Measurements from ENCODE around the gene KCNJ1.

Gene KCNJ1

DNA sequence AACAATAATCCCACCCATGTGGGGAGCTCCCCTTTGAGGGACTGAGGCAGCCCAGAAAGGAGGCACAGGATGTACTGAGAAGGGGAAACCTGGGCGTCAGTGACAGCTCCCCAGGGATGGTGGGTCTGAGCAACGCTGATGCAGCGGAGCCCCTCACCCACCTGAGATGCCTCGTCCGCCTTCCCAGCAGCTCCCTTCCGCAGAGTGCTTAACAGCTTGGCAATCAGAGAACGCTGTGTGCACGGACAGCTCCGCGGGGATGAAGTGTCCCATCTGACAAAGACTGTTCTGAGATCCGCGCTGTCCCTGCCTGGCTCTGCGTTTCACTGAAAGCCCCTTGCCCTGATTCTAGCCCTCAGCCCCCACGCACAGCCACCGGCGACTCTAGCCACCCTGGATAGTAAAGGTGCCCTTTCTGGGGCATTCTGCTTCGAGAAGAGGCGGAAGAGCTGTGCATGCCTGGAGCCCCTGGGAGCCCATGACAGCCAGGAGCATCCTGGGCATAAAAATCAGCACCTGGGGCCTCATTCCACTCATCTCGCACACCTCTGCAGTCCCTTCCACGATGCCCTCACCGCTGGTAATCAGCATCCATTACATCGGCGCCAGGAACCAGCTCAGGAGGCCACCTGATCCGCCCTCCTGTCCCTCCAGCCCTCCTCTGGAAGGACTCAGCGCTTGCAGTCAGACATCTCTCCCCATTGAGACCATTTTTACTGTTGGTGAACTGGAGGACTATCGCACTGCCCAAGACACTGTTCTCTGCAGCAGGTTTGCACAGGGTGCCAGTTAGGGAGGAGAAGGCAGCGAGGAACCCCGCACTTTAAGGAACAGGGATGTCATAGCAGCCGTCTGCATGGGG, 34.8 kb upstream of the KCNJ1 start:
- no peak for DNase-seq

DNA sequence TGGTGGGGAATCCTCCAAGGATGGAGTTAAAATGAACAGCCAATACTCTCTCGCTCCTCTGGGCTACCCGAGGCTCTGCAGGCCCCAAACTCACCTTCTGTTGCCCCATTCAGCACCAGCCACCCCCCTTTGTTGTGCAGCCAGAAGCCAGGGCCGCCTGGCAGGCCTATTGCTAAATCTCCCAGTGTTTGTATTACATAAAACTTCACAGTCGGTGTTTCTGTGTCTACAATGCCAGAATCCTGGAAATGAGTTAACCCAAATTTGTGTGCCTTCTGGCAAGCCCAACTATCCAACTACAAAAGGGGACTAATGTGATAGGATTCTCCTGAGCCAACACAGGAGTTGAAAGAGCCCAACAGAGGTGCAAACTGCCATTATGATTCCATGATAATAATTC, 33.4 kb upstream of the KCNJ1 start:
- no peak for DNase-seq

DNA sequence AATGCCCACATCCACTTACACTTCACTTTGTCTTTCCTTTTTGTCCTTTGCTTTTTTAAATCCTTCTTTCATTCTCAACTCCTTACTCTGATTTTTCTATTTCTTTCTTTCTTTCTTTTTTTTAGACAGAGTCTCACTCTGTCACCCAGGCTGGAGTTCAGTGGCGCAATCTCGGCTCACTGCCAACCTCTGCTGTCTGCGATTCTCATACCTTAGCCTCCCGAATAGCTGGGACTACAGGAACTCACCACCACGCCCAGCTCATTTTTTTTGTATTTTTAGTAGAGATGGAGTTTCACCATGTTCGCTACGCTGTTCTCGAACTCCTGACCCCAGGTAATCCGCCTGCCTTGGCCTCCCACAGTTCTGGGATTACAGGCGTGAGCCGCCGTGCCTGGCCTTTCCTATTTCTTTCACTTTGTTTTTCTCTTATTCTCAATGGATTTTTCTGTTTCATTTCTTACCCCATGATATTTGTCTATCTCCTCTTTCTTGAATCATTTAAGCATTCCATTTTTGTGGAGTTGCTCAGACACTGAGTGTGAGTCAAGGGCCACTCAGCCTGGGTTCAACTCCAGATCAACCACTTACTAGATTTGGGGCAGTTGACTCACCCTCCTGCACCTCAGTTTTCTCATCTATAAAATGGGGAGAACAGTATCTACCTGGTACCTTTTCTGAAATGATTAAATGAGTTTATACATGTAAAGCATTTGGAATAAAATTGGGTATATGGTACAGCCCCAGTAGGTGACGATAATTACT, 31.7 kb upstream of the KCNJ1 start:
- DNase-seq, result no peak

DNA sequence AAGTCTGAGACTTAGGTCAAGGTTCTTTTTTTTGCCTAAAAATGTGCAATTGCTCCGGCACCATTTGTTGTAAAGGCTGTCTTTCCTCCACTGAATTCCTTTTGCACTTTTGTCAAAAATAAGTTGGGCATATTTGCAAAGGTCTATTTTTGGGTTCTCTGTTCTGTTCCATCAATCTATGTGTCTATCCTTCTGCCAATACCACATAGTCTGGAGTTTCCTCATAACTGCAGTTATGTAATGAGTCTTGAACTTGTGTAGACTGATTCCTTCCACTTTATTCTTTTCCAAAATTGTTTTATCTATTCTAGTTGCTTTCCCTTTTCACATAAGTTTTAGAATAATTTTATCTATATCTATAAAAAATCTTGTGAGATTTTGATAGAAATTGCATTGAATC, 30.7 kb upstream of the KCNJ1 start:
- no peak for DNase-seq

DNA sequence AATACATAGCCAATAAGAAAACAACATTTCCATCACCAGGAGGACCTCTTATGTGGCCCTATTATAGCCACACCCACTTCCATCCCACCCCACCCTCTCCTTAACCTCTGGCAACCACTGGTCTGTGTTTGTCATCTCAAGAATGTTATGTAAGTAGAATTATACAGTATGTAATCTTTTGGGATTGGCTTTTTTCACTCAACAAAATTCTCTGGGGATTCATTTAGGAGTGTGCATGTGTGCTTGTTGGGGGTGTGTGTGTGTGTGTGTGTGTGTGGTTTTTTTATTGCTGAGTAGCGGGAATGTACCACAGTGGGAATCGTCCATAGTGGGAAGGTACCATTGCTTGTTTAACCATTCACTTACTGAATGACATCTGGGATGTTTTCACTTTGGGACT, 29.3 kb upstream of the KCNJ1 start:
- no peak for DNase-seq

DNA sequence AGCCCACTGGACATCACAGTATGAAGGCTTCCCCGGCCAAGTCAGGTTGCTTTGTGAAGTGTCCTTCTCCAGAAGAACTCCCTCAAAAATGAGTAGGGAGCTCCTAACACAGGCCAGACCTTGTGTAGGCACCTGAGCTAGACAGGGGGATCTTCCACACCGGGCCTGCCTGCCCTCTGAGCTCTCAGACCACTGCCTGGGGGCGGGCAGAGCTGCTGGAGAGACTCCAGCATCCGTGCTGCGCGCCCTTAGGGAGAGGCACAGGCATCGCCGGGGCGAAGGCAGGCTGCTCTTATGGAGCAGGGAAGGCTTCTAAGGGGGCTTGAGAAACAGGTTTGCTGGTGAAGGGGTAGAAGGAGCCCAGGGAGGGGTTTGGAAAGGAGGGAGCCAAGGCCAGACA, 28.4 kb upstream of the KCNJ1 start:
- DNase-seq, result no peak

DNA sequence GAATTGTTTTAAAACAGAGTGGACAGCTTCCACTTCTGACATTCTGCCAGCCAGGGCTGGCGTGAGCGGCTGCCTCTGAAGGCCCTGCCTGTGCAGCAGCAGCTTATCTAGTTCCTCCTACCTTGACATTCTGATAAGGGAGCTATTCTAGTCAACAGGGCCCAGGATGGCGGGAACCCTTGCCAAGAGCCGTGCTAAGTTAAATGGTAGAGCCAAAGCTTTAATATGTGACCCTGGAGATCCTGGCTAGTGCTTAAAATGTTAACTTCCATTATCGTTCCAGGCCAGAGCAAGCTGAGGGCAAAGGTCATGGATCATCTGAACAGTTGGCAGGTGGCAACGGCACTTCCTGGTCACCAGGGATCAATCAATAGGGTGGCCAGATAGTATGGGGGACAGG, 27.6 kb upstream of the KCNJ1 start:
- DNase-seq, result no peak

DNA sequence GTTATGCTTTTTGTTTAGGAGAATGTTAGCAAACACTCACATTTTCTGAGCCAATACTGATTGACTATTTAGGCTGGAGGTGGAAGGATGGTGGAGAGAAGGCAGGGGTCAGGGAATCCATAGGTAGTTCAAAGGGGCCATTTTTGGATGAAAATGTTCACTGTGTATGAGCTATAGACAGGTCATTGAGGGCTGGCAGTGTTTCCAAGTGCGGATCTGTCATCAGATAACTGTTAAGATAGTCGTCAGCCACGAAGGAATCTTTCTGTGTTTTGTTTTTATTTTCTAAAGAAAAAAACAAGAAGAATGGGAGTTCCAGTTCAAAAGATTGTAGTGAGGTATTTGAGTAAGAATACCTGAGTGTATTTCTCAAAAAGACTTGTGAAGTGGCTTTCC, 27.2 kb upstream of the KCNJ1 start:
- no peak for DNase-seq

DNA sequence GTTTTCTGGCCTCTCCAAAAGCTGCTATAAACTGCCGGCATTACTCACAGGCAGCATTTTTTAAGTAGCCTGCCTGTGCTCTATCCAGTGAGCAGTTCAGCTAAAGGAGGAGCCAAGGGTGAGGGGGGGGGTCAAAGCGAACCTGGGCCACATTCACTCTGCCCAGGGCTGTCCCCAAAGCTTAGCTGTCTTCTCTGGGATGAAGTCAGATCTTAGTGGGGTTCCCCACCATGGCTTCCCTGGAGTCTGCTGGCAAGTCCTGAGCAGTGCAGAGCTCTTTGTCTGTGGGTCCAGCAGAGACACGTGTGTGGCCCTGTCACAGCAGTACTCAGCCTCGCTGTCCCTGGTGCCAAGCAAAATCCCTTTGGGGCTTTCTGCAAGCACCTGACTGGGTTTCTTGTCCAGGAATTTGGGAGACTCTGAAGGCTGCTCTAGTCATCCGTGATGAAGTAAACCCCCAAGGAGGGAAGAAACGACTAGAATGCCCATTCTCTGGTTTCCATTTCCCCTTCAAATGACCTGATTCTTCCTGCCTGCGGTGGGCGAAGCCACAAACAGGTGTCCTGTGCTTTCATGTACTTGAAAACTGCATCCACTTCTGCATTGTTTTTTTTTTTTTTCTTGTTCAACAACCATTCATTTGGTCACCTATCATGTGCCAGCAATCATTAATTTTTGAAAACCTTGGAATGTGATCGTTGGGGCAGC, 26.6 kb upstream of the KCNJ1 start:
- no peak for DNase-seq

DNA sequence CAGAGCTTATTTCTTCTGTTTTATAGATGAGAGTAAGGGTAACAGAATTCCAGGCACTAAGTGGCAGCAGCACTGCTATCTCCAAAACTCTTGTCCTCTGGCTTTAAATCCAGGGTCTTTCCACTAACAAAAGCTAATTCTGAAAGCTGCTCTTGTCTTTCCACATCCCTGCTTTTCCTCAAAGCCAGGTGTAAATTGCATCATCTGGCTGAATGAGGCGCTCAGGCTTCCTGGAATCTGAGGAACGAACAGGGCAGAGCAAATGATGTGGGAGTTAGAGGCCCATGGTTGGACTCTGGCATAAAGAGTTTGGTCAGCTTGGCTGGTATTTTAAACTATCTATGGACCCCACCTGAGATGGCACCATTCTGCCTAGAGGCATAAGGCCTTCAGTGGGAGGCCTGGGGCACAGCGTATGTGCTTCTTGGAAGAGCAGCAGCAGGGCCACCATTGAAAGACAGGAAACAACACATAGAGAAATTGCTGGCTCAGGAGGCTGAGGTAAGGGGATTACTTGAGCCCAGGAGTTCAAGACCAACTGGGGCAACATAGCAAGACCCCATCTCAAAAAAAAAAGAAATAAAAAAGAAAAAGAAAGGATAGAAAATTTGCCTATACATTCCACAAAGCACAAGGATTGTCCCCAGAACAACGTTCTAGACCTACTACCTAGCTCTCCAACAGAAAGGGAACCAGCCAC, 25.9 kb upstream of the KCNJ1 start:
- no peak for DNase-seq

DNA sequence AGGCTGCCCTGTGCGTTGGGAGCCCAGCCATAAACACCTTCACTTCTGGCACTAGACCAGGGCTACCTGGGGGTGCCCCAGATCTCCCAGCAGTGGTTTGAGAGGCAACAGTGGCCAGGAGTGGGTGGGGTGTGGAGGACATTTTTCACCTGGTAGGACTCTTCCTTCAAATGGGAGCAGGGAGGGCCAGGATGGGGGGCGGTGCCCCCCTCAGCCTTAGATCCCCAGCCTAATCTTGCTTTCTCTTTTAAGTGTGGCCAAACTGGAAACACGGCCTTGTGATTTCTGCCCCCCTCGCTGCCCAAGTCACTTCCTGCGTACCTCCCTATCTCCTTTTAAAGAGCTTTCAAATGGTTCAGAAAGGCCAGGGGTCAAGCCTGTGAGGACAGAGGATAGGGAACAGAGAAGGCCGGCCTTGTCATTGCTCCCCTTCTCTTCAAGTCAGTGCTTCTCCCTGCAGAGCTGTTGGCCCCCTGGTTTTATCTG, 24.9 kb upstream of the KCNJ1 start:
- DNase-seq, result no peak

DNA sequence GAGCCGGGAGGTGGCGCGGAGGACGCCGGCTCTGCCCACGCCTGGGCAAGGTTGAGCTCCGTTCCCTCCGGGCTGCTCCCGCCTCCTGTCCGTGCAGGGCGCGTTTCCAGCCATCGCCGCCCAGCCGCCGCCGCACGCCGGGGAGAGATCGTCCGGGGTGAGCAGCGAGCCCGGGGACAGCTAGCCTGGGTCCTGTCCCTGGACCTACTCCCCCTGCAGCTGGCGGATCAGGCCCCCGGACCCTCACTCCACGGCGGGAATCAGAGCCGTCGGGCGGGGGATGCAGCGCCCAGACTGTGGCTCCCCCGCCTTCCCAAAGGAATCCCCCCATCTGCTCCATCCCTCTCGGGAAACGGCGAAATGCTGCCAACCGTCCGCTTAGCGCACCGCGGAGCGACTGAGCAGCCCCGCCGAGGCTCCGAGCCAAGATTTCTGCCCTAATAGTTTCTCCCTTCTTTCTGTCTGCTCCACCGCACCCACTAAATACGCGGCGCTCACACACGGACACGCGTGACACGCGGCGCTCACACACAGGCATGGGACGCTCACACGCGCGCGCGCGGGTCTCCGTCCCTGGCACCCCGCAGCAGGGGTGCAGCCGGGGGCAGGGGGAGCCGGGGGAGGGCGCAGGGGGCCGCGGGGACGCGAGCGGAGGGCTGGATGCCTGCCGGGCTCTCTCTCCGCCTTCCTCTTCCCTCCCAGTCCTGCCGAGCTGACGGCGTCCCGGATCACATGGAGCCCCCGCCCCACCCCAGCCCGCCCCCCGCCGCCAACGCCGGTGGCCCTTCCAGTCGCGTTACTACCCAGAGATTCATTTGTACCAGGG, 23.7 kb upstream of the KCNJ1 start, which contains the start of gene KCNJ5:
KCNJ5 (plus strand) TSS at position 814 of the 826 bp plus-strand sequence. CDS start 19,918 bp downstream, outside the sequence.
- peak; percentile 12 for DNase-seq

DNA sequence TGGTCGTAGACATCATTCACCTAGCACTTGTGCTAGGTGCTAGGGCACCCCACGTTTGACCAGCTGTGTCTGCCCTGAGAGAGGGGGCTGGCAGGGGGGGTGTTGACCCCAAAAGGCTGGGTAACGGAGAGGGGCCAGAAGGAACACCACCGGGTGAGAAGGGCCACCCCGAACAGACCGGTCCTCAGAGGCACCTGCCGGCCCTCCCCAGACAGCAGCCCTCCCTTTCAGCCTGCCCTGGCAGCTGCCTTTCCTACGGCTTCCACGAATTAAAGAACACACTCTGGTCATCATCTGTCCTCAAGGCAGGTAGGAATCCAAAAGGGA, 23.1 kb upstream of the KCNJ1 start:
- no peak for DNase-seq

DNA sequence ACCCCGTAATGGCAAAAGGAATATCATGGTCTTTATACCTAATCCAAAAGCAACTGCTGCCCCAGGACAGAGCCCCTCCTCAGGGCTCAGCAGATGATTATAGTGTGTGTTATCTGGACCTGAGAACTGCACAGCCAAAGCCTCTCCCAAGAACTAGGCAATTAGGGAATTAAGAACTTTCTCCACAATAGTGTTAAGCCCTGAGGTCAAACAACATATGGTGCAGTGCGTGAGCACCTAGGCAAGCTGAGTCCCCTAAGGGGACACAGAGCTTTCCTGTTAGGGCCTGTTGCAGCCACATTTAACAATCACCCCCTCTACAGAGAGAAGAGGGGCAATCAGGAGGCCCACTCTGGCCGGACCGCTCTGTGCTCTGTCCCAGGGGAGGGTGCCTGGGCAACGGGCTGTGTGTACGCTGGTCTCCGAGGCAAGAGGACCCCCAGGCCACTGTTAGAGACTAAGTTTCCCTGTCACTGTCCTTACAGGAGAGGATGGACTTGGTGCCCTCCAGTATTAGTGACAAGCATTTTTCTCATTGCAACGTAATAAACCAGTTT, 22.6 kb upstream of the KCNJ1 start:
- DNase-seq, result no peak

DNA sequence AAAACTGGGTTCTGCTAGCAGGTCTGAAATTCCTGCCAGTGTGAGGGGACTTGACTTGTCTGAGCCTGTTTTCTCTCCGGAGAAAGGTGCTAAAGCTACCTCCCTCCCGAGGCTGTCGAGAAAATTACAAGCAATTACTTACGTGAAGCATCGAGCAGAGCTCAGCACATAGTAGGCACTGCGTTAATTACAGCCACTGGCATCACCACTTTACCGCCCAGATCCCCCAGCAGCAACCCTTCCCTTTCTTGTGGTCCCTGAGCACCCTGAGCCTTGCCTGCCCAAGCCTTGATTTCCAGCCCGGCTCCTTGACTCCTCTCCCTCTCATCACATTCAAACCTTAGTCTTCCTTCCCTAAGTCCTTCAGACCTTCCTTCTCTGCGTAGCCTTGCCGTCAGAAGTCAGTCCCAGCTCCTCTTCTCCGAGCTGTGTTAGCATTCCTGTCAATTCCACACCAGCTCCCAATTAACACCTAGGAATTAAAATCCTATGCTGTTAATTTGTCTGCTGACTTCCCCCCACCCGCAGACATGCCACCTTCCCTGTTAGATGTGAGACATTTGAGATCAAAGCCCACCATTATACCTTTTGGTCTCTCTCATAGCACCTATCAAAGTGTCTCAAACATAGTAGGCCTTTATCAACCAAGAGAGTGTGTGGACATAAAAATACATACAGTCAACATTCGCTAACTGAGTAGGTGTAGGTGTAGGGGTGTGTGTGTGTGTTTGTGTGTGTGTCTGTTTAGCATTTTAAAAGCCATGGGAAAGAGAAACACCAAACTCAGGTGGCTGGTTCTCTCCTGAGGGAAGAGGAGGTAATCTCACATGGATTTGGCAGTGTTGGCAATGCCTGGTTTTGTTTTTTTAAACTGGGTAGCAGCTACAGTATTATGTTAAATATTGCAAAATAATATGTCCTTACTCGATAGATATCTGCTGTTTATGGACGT, 21.2 kb upstream of the KCNJ1 start:
- no peak for DNase-seq

DNA sequence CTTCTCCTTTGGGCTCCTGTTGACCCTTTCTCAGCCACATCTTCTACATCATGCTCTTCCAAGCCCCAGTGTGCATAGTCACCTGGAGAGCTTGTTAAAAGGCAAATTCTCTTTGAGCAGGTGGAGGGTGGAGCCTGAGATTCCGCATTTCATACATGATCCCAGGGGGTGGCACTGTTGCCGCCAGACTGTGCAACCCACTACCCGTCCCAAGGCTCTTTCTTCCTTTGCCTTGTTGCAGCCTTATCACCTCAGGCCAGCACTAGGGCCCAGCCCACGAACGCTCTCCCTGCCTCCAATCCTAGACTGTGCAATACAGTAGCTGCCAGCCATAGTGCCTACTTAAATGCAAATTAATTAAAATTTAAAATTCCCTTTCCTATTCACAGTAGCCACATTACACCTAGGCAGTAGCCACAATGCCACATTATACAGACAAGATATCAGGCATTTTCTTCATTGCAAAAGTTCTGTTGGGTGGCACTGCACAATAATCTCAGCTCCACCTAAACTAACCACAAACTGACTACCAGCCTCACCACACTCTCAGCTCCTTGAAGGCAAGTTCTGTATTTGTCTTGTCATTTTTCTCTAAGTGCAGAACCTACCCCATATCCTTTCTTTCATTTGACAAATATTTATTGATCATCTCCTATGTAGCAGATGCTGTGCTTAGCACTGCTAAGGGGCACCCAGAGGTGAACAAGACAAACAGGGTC, 19.5 kb upstream of the KCNJ1 start:
- DNase-seq, result peak; percentile 15

DNA sequence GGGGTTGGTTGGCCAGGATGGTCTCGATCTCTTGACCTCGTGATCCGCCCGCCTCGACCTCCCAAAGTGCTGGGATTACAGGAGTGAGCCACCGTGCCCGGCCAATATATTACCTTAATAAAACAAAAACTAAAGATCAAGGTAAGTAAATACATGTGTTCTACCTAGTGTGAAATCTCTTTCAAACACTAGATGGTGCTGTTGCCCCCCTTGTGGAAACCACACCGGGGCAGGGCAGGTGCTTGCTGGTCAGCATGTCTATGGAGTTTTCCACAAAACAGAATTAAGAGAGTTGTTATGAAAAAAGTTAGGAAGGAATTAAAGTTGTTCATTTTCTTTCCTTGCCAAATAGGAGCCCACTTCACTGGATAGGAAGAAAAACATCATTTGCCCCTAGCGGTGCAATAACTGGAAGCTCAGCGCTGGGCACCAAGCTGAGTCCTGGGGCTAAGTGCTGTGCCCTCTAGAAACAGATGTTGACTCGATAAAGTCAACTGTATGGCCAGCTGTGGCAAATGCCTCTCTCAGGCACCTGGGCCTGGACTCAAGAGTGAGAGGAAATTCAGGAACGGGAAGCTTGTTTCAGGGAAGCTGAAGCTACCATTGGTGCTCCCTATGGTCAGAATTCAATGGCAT, 17.7 kb upstream of the KCNJ1 start:
- peak; percentile 66 for DNase-seq

DNA sequence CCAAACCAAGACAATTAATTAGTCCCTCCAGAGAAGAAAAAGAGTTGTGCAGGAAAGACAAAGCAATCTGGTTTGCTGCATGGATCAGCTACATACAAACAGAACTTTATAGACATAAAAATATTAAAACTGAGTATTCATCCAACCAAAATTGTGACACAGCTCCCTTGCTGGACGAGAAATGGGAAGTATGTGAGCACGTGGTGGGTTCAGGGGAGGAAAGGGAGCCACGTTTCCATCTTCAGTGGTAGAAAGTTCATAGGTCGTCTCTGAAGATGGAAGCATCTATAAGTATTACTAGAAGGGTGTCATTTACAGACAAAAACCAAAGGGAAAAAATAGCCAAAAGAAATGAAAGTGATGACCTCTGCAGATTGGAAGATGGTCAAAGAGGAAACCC, 17.0 kb upstream of the KCNJ1 start:
- DNase-seq, result no peak

DNA sequence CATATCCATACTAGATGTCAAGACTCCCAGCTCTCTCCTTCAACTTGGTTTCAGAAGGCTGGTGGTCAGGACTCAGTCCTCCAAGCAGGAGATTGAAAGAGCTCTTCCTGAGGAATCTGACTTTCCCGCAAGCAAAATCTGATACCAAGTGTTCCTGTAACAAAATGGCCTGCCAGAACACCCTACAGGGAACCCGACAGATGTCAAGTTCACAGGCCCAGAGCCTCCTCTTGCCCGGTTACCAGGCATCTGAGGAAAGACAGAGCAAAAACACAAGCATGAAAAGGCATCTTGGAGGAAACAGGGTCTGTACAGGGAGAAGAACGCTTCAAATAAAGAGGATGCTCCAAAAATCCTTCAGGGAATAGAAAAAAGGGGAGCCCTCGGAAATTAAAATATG, 15.4 kb upstream of the KCNJ1 start:
- DNase-seq, result no peak

Measured in CD4-positive, alpha-beta T cell treated with Interleukin-17A for 4 hours (primary cell).